Spleen (tissue), 7 donors: ENCODE measurements around the gene PACSIN3.

Source experiments
- CTCF ChIP-seq, 11 experiments: fragments of 200-600 bp in 7 of 11; fragments of 450-650 bp in 4 of 11; sonication (generic) in 4 of 11; IDR thresholded peaks in 8 of 11; conservative IDR thresholded peaks in 3 of 11; 1 replicate in 7 of 11; 2 replicates in 4 of 11; pipeline versions ENCODE4 v1.4.0 to v1.8.0; 2016 to 2021; ENCODE audit warnings: antibody characterized with exemption in 11 of 11, inconsistent platforms in 4 of 11, mild to moderate bottlenecking in 1 of 11
- POLR2AphosphoS5 ChIP-seq, 3 donors: sonication (generic); formaldehyde crosslinking; IDR thresholded peaks; one replicate each; pipeline ENCODE4 v1.5.1; 2017; ENCODE audit warnings: antibody characterized with exemption in 3 of 3
- donor health status: DM: no; HTN: no; CAD: no; lungs with moderate emphysema.
- donor health status: DM: no; HTN: no; CAD: no.
- donor health status: DM: no; HTN: no; CAD: no.

- TF ChIP-seq CTCF (IDR thresholded peaks at IDR 0.05 in 8 of 11, conservative IDR thresholded peaks at IDR 0.05 in 3 of 11) (no peak), POLR2AphosphoS5 (IDR thresholded peaks at IDR 0.05) (peak in 2 of 3 donors; percentile 54)
Measured at GRCh38 chr11:47154616-47155570, 31.3 kb downstream of the PACSIN3 start.
